HG02970 (cell line): ENCODE results near the gene ZNF407.
"Not testable (repeated sequence)": the region's sequence is repeated elsewhere in the genome, so short reads cannot be mapped to it uniquely, and the experiment has no call there.

Source experiments
- ATAC-seq: cut with Tn5 transposase; IDR thresholded peaks from one replicate; pipeline ENCODE4 v1.9.1; 2021; ENCODE audit warnings: mild to moderate bottlenecking, moderate library complexity, moderate number of reproducible peaks; ENCODE audit not compliant: unreplicated experiment, low FRiP score

Gene ZNF407

GRCh38 chr18:75073654-75074053 is 476.0 kb downstream of the ZNF407 start:
- ATAC-seq, result no peak

- no peak for ATAC-seq
Observed at GRCh38 chr18:75074196-75075015, 476.7 kb downstream of the ZNF407 start.

GRCh38 chr18:75075016-75075305 is 477.3 kb downstream of the ZNF407 start:
- ATAC-seq, result no peak

GRCh38 chr18:75075429-75075841 is 477.8 kb downstream of the ZNF407 start:
- no peak for ATAC-seq

GRCh38 chr18:75076286-75076685 is 478.6 kb downstream of the ZNF407 start:
- ATAC-seq, result no peak

- ATAC-seq, result no peak
Observed at GRCh38 chr18:75081486-75081885, 483.8 kb downstream of the ZNF407 start.

GRCh38 chr18:75083131-75083530 is 485.5 kb downstream of the ZNF407 start:
- no peak for ATAC-seq

- ATAC-seq, result no peak
Observed at GRCh38 chr18:75083761-75084160, 486.1 kb downstream of the ZNF407 start.

GRCh38 chr18:75085676-75086075 is 488.0 kb downstream of the ZNF407 start:
- ATAC-seq, result not testable (repeated sequence)

GRCh38 chr18:75086494-75087034 is 488.9 kb downstream of the ZNF407 start:
- ATAC-seq, result no peak

GRCh38 chr18:75087119-75088020 is 489.7 kb downstream of the ZNF407 start:
- ATAC-seq, result no peak

- no peak for ATAC-seq
Observed at GRCh38 chr18:75088021-75088506, 490.4 kb downstream of the ZNF407 start.

- ATAC-seq, result no peak
Observed at GRCh38 chr18:75088622-75089211, 491.0 kb downstream of the ZNF407 start.

- no peak for ATAC-seq
Observed at GRCh38 chr18:75089748-75090327, 492.2 kb downstream of the ZNF407 start.

- no peak for ATAC-seq
Observed at GRCh38 chr18:75090336-75090735, 492.7 kb downstream of the ZNF407 start.

GRCh38 chr18:75097491-75098225 is 500.0 kb downstream of the ZNF407 start:
- no peak for ATAC-seq

- ATAC-seq, result no peak
Observed at GRCh38 chr18:75100832-75101630, 503.4 kb downstream of the ZNF407 start.

GRCh38 chr18:75101916-75102315 is 504.2 kb downstream of the ZNF407 start:
- no peak for ATAC-seq

GRCh38 chr18:75104029-75104428 is 506.4 kb downstream of the ZNF407 start:
- not testable (repeated sequence) for ATAC-seq
